Measurements from ENCODE around the gene NCOA4. TPM values are rescaled to one million over a fixed set of nuclear protein-coding genes. Genes with fewer than 3 reads are reported as not detected.
A peak's percentile ranks its signal among the peaks of the same experiment; 100 is the strongest.

Gene NCOA4
- total RNA-seq (2014; rRNA removed) (60.0 and 61.7 TPM in 2 replicates), Bru-seq, nascent RNA (percentile 79 among the genes with signal in this experiment), BruChase-seq, experiment 1, labeled RNA remaining after a 6-hour chase (percentile 92 among the genes with signal in this experiment), BruChase-seq, experiment 2, labeled RNA remaining after a 2-hour chase (percentile 86 among the genes with signal in this experiment)
- long read RNA-seq, transcript NCOA4-204 (10 exons, 3,549 nt), result major isoform, 159 of 204 reads
- long read RNA-seq, partial matches to known transcripts, result 15 of 204 reads
- long read RNA-seq, other reads (novel, unspliced or antisense), result 28 of 204 reads

GRCh38 chr10:46030091-46030937 lies at the start of gene NCOA4:
Gene NCOA4, minus strand, starts transcription at chr10:46030623. Its CDS starts 13,943 bp downstream, at chr10:46016680.
- Histone ChIP-seq H2AFZ (ENCODE audit: low read length) (peak within 1 kb of the TSS; percentile 47), H4K20me1 (ENCODE audit: low read length) (peaks cover 38% of the 10 kb centered on the region), H3K9me2 (replicated peaks; ENCODE audit: low read length) (no peaks in the 10 kb centered on the region), H3K9ac (ENCODE audit: low read length) (peak within 1 kb of the TSS; percentile 94), H3K79me2 (ENCODE audit: low read length) (peaks cover 51% of the 10 kb centered on the region), H3K36me3 (ENCODE audit: low read depth, low read length) (no peaks in the 10 kb centered on the region), H3K4me2 (ENCODE audit: low read length) (peak within 1 kb of the TSS; percentile 98), H3K27ac (ENCODE audit: low read length) (peak within 1 kb of the TSS; percentile 25), H3K4me3 (ENCODE audit: low read length) (peak within 1 kb of the TSS; percentile 96), H3F3A (ENCODE audit: low read length, unreplicated experiment) (no peaks in the 10 kb centered on the region), H3K9me3 (ENCODE audit: low read length) (no peaks in the 10 kb centered on the region), H3K4me1 (ENCODE audit: insufficient read depth, low read length) (peaks cover 13% of the 10 kb centered on the region), H3K27me3 (ENCODE audit: low read length) (no peaks in the 10 kb centered on the region)
- intact Hi-C loops (cut with micrococcal nuclease), result no loop called here
- BruUV-seq (replicated peaks), result no TSS peak
- POLR2A ChIA-PET (ENCODE audit: unreplicated experiment), result no interaction called here
- CTCF ChIA-PET, result interaction anchor here (0.6 kb wide), 1 partner anchor 22 kb away, joined by 3 read pairs; no protein-coding TSS in a partner anchor
- TF ChIP-seq CTCF (conservative IDR thresholded peaks at IDR 0.05; ENCODE audit: low read depth, low read length) (peak; percentile 61), EZH2 (IDR thresholded peaks at IDR 0.05; ENCODE audit: low read length, unreplicated experiment) (no peak)
- peak; percentile 93 for DNase-seq
- ATAC-seq, result peak; percentile 94

GRCh38 chr10:46079831-46080585 lies 49.6 kb upstream of the NCOA4 start:
- H3K4me1 ChIP-seq (ENCODE audit: insufficient read depth, low read length), result no peaks in the 10 kb centered on the region
- H3K9me3 ChIP-seq (ENCODE audit: low read length), result no peaks in the 10 kb centered on the region
- ChIA-PET CTCF (no interaction called here), POLR2A (ENCODE audit: unreplicated experiment) (no interaction called here)
- ATAC-seq (no peak), DNase-seq (no peak)
- no TSS peak for BruUV-seq (replicated peaks)
- intact Hi-C loops (cut with micrococcal nuclease), result no loop called here
- H3K4me3 ChIP-seq (ENCODE audit: low read length), result no peak overlapping the region
- H3K36me3 ChIP-seq (ENCODE audit: low read depth, low read length), result no peaks in the 10 kb centered on the region
- no peak overlapping the region for H3K9ac ChIP-seq (ENCODE audit: low read length)
- no peak overlapping the region for H3K27ac ChIP-seq (ENCODE audit: low read length)
- no peaks in the 10 kb centered on the region for H3K79me2 ChIP-seq (ENCODE audit: low read length)
- no peaks in the 10 kb centered on the region for H3F3A ChIP-seq (ENCODE audit: low read length, unreplicated experiment)
- no peaks in the 10 kb centered on the region for H4K20me1 ChIP-seq (ENCODE audit: low read length)
- H2AFZ ChIP-seq (ENCODE audit: low read length), result no peak overlapping the region
- H3K4me2 ChIP-seq (ENCODE audit: low read length), result no peak overlapping the region
- H3K27me3 ChIP-seq (ENCODE audit: low read length), result no peaks in the 10 kb centered on the region
- no peaks in the 10 kb centered on the region for H3K9me2 ChIP-seq (replicated peaks; ENCODE audit: low read length)
- TF ChIP-seq EZH2phosphoT487 (IDR thresholded peaks at IDR 0.05; ENCODE audit: borderline replicate concordance, low read length) (no peak), EZH2 (IDR thresholded peaks at IDR 0.05; ENCODE audit: low read length, unreplicated experiment) (no peak), CTCF (conservative IDR thresholded peaks at IDR 0.05; ENCODE audit: low read depth, low read length) (no peak)
